H1 (cell line): ENCODE measurements around the gene FOXI1. TPM values are rescaled to one million over a fixed set of nuclear protein-coding genes. Genes with fewer than 3 reads are reported as not detected.

ENCODE experiments used
- CEBPB ChIP-seq: IDR thresholded peaks from 2 replicates; pipeline ENCODE4 v1.6.1; 2012; ENCODE audit warnings: low read depth, low read length
- CHD2 ChIP-seq: IDR thresholded peaks from 2 replicates; pipeline ENCODE4 v1.6.1; 2012; ENCODE audit warnings: low read length, improper control_type of control experiment
- CTBP2 ChIP-seq: IDR thresholded peaks from 2 replicates; pipeline ENCODE4 v1.7.0; 2011; ENCODE audit warnings: borderline replicate concordance, mild to moderate bottlenecking, moderate library complexity, mixed read lengths, low read length; ENCODE audit not compliant: insufficient read depth, insufficient read length
- EGR1 ChIP-seq: IDR thresholded peaks from 2 replicates; pipeline ENCODE4 v1.6.1; 2011; ENCODE audit warnings: low read depth, low read length, borderline replicate concordance
- EZH2 ChIP-seq: fragments of 200-600 bp; sonication (generic); IDR thresholded peaks from 2 replicates; pipeline ENCODE4 v1.7.1; 2012; ENCODE audit warnings: low read depth, mild to moderate bottlenecking, moderate library complexity, low read length, inconsistent platforms; ENCODE audit not compliant: severe bottlenecking
- KDM1A ChIP-seq: fragments of 200-600, 300-600 bp; sonication (generic); IDR thresholded peaks from 2 replicates; pipeline ENCODE4 v1.7.1; 2016; ENCODE audit warnings: mild to moderate bottlenecking, low read length, borderline replicate concordance
- RNF2 ChIP-seq: fragments of 200-900, 300-1000 bp; sonication (generic); IDR thresholded peaks from 2 replicates; pipeline ENCODE4 v1.7.1; 2016; ENCODE audit warnings: borderline replicate concordance, low read depth, mild to moderate bottlenecking, antibody characterized with exemption, low read length; ENCODE audit not compliant: poor library complexity, severe bottlenecking; ENCODE audit errors: missing control alignments
- polyA plus RNA-seq, 7 experiments: library from polyadenylated mRNA; depleted of rRNA in 3 of 7; stranded (reverse) in 5 of 7; unstranded in 2 of 7; fragments of >200 nt in 5 of 7; fragments of 200-250 nt in 2 of 7; gene quantifications; 1 replicate in 5 of 7; 2 replicates in 1 of 7; 4 replicates in 1 of 7; pipeline versions ENCODE4 v1.2.1 to v1.2.3, GENCODE V29; 2011 to 2013; ENCODE audit warnings: missing spikeins in 2 of 7, mixed read lengths in 2 of 7
- total RNA-seq: library from RNA; stranded (reverse); fragmentation: NEBNext Ultra II Directional; extraction: Animal tissue kit (Norgen Biotek cat#: 25700); gene quantifications from 2 replicates; pipeline ENCODE4 v1.2.1, GENCODE V29; 2021
- TF ChIP-seq, protein P1 (sequence below): IDR thresholded peaks from 2 replicates; pipeline ENCODE4 v1.6.1; 2011; ENCODE audit warnings: low read length, improper control_type of control experiment
- TF ChIP-seq, protein P2 (sequence below): fragments of 300-600 bp; sonication (generic); IDR thresholded peaks from 2 replicates; pipeline ENCODE4 v1.7.1; 2012; ENCODE audit warnings: low read length, moderate library complexity, mild to moderate bottlenecking, inconsistent platforms; ENCODE audit not compliant: insufficient replicate concordance

The FOXI1 gene
- total and polyA plus RNA-seq, 2 of the 8 experiments (the other 6 are each of a cell fraction or from before 2014, with no cell fraction given), result not detected

DNA sequence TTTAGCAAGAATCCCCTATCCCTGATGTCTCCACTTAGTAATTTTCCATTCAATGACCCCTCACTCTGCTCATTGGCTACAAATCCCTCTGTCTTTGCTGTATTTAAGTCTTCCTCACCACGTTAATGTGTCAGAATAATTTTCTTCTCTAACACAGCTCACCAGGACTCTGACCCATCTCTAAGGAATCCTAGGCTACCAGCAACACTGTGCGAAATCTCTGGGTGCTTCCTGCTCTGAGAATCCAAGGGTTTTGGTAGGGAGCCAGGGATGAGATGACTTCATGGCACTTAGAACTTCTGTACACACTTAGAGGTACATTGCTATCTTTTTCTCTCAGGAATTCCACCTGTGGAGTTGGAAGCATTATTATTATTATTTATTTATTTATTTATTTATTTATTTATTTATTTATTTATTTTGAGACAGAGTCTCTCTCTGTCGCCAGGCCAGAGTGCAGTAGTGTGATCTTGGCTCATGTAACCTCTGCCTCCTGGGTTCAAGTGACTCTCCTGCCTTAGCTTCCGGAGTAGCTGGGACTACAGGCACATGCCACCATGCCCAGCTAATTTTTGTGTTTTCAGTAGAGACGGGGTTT is 53.5 kb downstream of the FOXI1 start (continued):
- TF ChIP-seq, protein P1, sequence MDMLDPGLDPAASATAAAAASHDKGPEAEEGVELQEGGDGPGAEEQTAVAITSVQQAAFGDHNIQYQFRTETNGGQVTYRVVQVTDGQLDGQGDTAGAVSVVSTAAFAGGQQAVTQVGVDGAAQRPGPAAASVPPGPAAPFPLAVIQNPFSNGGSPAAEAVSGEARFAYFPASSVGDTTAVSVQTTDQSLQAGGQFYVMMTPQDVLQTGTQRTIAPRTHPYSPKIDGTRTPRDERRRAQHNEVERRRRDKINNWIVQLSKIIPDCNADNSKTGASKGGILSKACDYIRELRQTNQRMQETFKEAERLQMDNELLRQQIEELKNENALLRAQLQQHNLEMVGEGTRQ, result no peak
- no peak for TF ChIP-seq EZH2
- no peak for TF ChIP-seq RNF2
- TF ChIP-seq CEBPB, result no peak
- no peak for TF ChIP-seq CTBP2
- no peak for TF ChIP-seq CHD2
- TF ChIP-seq, protein P2, sequence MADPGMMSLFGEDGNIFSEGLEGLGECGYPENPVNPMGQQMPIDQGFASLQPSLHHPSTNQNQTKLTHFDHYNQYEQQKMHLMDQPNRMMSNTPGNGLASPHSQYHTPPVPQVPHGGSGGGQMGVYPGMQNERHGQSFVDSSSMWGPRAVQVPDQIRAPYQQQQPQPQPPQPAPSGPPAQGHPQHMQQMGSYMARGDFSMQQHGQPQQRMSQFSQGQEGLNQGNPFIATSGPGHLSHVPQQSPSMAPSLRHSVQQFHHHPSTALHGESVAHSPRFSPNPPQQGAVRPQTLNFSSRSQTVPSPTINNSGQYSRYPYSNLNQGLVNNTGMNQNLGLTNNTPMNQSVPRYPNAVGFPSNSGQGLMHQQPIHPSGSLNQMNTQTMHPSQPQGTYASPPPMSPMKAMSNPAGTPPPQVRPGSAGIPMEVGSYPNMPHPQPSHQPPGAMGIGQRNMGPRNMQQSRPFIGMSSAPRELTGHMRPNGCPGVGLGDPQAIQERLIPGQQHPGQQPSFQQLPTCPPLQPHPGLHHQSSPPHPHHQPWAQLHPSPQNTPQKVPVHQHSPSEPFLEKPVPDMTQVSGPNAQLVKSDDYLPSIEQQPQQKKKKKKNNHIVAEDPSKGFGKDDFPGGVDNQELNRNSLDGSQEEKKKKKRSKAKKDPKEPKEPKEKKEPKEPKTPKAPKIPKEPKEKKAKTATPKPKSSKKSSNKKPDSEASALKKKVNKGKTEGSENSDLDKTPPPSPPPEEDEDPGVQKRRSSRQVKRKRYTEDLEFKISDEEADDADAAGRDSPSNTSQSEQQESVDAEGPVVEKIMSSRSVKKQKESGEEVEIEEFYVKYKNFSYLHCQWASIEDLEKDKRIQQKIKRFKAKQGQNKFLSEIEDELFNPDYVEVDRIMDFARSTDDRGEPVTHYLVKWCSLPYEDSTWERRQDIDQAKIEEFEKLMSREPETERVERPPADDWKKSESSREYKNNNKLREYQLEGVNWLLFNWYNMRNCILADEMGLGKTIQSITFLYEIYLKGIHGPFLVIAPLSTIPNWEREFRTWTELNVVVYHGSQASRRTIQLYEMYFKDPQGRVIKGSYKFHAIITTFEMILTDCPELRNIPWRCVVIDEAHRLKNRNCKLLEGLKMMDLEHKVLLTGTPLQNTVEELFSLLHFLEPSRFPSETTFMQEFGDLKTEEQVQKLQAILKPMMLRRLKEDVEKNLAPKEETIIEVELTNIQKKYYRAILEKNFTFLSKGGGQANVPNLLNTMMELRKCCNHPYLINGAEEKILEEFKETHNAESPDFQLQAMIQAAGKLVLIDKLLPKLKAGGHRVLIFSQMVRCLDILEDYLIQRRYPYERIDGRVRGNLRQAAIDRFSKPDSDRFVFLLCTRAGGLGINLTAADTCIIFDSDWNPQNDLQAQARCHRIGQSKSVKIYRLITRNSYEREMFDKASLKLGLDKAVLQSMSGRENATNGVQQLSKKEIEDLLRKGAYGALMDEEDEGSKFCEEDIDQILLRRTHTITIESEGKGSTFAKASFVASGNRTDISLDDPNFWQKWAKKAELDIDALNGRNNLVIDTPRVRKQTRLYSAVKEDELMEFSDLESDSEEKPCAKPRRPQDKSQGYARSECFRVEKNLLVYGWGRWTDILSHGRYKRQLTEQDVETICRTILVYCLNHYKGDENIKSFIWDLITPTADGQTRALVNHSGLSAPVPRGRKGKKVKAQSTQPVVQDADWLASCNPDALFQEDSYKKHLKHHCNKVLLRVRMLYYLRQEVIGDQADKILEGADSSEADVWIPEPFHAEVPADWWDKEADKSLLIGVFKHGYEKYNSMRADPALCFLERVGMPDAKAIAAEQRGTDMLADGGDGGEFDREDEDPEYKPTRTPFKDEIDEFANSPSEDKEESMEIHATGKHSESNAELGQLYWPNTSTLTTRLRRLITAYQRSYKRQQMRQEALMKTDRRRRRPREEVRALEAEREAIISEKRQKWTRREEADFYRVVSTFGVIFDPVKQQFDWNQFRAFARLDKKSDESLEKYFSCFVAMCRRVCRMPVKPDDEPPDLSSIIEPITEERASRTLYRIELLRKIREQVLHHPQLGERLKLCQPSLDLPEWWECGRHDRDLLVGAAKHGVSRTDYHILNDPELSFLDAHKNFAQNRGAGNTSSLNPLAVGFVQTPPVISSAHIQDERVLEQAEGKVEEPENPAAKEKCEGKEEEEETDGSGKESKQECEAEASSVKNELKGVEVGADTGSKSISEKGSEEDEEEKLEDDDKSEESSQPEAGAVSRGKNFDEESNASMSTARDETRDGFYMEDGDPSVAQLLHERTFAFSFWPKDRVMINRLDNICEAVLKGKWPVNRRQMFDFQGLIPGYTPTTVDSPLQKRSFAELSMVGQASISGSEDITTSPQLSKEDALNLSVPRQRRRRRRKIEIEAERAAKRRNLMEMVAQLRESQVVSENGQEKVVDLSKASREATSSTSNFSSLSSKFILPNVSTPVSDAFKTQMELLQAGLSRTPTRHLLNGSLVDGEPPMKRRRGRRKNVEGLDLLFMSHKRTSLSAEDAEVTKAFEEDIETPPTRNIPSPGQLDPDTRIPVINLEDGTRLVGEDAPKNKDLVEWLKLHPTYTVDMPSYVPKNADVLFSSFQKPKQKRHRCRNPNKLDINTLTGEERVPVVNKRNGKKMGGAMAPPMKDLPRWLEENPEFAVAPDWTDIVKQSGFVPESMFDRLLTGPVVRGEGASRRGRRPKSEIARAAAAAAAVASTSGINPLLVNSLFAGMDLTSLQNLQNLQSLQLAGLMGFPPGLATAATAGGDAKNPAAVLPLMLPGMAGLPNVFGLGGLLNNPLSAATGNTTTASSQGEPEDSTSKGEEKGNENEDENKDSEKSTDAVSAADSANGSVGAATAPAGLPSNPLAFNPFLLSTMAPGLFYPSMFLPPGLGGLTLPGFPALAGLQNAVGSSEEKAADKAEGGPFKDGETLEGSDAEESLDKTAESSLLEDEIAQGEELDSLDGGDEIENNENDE, result no peak
- TF ChIP-seq EGR1, result no peak
- no peak for TF ChIP-seq KDM1A
